Gastrocnemius medialis (tissue), 4 donors: ENCODE results near the gene DYNLRB1. TPM values are rescaled to one million over a fixed set of nuclear protein-coding genes. Genes with fewer than 3 reads are reported as not detected.
A peak's percentile ranks its signal among the peaks of the same experiment; 100 is the strongest.

Experiments used
- ATAC-seq, 2 donors: fragments of 150-250 bp; one replicate each; pipeline ENCODE4 v1.9.1; 2016
- DNase-seq, 2 donors: peaks; one replicate each; pipeline ENCODE4 v3.0.0-alpha.2; 2019
- H3K27ac ChIP-seq, 4 donors: fragments of 200-600 bp; sonication (generic); 1 replicate in 1 of 4; 2 replicates in 3 of 4; pipeline ENCODE4 v1.5.1; 2016 to 2018; ENCODE audit warnings: mild to moderate bottlenecking in 2 of 4, moderate library complexity in 1 of 4
- H3K27me3 ChIP-seq, 3 donors: fragments of 200-600 bp; sonication (generic) in 2 of 3; 1 replicate in 1 of 3; 2 replicates in 2 of 3; pipeline versions ENCODE4 v1.5.1 to v1.6.0; 2016 to 2019; ENCODE audit warnings: mild to moderate bottlenecking in 1 of 3, moderate library complexity in 1 of 3
- H3K36me3 ChIP-seq, 2 donors: fragments of 200-600 bp; sonication (generic) in 1 of 2; one replicate each; pipeline ENCODE4 v1.5.1; 2017 to 2018
- H3K4me1 ChIP-seq, 2 donors: fragments of 200-600 bp; sonication (generic) in 1 of 2; one replicate each; pipeline ENCODE4 v1.5.1; 2016 to 2017; ENCODE audit warnings: mild to moderate bottlenecking in 2 of 2
- H3K4me3 ChIP-seq, 4 donors: fragments of 200-600 bp; sonication (generic) in 3 of 4; 1 replicate in 1 of 4; 2 replicates in 3 of 4; pipeline ENCODE4 v1.5.1; 2016 to 2019; ENCODE audit warnings: mild to moderate bottlenecking in 2 of 4
- H3K9me3 ChIP-seq, 3 donors: fragments of 200-600 bp; sonication (generic) in 2 of 3; 1 replicate in 1 of 3; 2 replicates in 2 of 3; pipeline ENCODE4 v1.5.1; 2016 to 2019
- CTCF ChIP-seq, 5 experiments: fragments of 450-650 bp in 3 of 5; fragments of 200-600 bp in 2 of 5; sonication (generic) in 2 of 5; IDR thresholded peaks in 4 of 5; conservative IDR thresholded peaks in 1 of 5; 1 replicate in 4 of 5; 2 replicates in 1 of 5; pipeline ENCODE4 v1.5.1; 2016 to 2019; ENCODE audit warnings: antibody characterized with exemption in 5 of 5, mild to moderate bottlenecking in 3 of 5, moderate library complexity in 3 of 5
- POLR2A ChIP-seq, 2 donors: fragments of 450-650 bp; IDR thresholded peaks; one replicate each; pipeline ENCODE4 v1.6.1; 2017; ENCODE audit warnings: antibody characterized with exemption in 2 of 2, mild to moderate bottlenecking in 2 of 2, moderate library complexity in 2 of 2
- in situ Hi-C, 4 donors: fragments of 200-750 bp; cut with MboI; loops; one replicate each; pipeline versions ENCODE4 v1.15.0 to v1.8.0; 2017; ENCODE audit warnings: low sequenced_read_pairs in 4 of 4
- intact Hi-C: fragments of 100-400 bp; cut with DNase I; formaldehyde crosslinking; loops from one replicate; pipeline ENCODE4 v1.15.1; 2023; ENCODE audit warnings: low total_unique reads
- total RNA-seq, 4 donors: library from RNA; depleted of rRNA; stranded (reverse); fragments of >200 nt; gene quantifications; one replicate each; pipeline versions ENCODE4 v1.1.0 to v1.2.3, GENCODE V29; 2016

The DYNLRB1 gene
- 100 to 1,000 TPM; 115 to 216 (median 142) TPM for total RNA-seq

GRCh38 chr20:34516247-34517113, at the start of gene DYNLRB1:
Gene DYNLRB1 (plus strand): TSS chr20:34516422. CDS start chr20:34516459, 37 bp downstream.
- Histone ChIP-seq H3K27ac (peak within 1 kb of the TSS; percentile 88 to 96 (median 94)), H3K9me3 (no peaks in the 10 kb centered on the region), H3K4me1 (peaks cover 39 to 41% of the 10 kb centered on the region in 2 donors), H3K36me3 (no peaks in the 10 kb centered on the region), H3K4me3 (peak within 1 kb of the TSS; percentile 71 to 92 (median 78)), H3K27me3 (no peaks in the 10 kb centered on the region)
- in situ Hi-C loops (loop anchor here in 3 of 4 donors (10.0 kb wide), 2 partner anchors 202 to 212 kb away; partner anchors contain the start of gene AHCY (in 1 of the 3)), intact Hi-C loops (loop anchor here (2.0 to 5.0 kb wide), 2 partner anchors 214 to 524 kb away; partner anchors contain the start of genes AHCY and RALY)
- DNase-seq (peak; percentile 94 to 96), ATAC-seq (peak; percentile 97 to 98)
- TF ChIP-seq CTCF (IDR thresholded peaks at IDR 0.05 in 4 of 5, conservative IDR thresholded peaks at IDR 0.05 in 1 of 5), result no peak
- peak; percentile 78 to 85 for TF ChIP-seq POLR2A (IDR thresholded peaks at IDR 0.05)

GRCh38 chr20:34468951-34469350, 47.3 kb upstream of the DYNLRB1 start:
- no peaks in the 10 kb centered on the region for H3K9me3 ChIP-seq
- H3K4me3 ChIP-seq, result no peak overlapping the region
- TF ChIP-seq CTCF (IDR thresholded peaks at IDR 0.05 in 4 of 5, conservative IDR thresholded peaks at IDR 0.05 in 1 of 5), result no peak
- no peak for TF ChIP-seq POLR2A (IDR thresholded peaks at IDR 0.05)
- no peak for ATAC-seq
- peaks cover 13 to 17% of the 10 kb centered on the region in 2 donors for H3K4me1 ChIP-seq
- H3K36me3 ChIP-seq, result peaks cover 0 to 4% of the 10 kb centered on the region in 2 donors
- no peak overlapping the region for H3K27ac ChIP-seq
- in situ Hi-C loops (no loop called here), intact Hi-C loops (no loop called here)
- DNase-seq, result no peak
- no peaks in the 10 kb centered on the region for H3K27me3 ChIP-seq

- no peak for TF ChIP-seq CTCF (IDR thresholded peaks at IDR 0.05 in 4 of 5, conservative IDR thresholded peaks at IDR 0.05 in 1 of 5)
- TF ChIP-seq POLR2A (IDR thresholded peaks at IDR 0.05), result no peak
- in situ Hi-C loops (no loop called here), intact Hi-C loops (no loop called here)
- DNase-seq (no peak), ATAC-seq (peak; percentile 80 to 85)
- no peak overlapping the region for H3K4me3 ChIP-seq
- no peaks in the 10 kb centered on the region for H3K27me3 ChIP-seq
- no peaks in the 10 kb centered on the region for H3K9me3 ChIP-seq
- peaks cover 0 to 4% of the 10 kb centered on the region in 2 donors for H3K36me3 ChIP-seq
- peaks cover 13 to 17% of the 10 kb centered on the region in 2 donors for H3K4me1 ChIP-seq
- H3K27ac ChIP-seq, result peak overlapping the region; percentile 58 to 61 (median 60)
Observed at GRCh38 chr20:34472246-34472925, 43.8 kb upstream of the DYNLRB1 start.

GRCh38 chr20:34473262-34473883, 42.8 kb upstream of the DYNLRB1 start:
- intact Hi-C loops (no loop called here), in situ Hi-C loops (no loop called here)
- DNase-seq (peak in 1 of 2 donors; percentile 31), ATAC-seq (peak in 1 of 2 donors; percentile 30)
- H3K36me3 ChIP-seq, result peaks cover 0 to 11% of the 10 kb centered on the region in 2 donors
- peaks cover 13 to 14% of the 10 kb centered on the region in 2 donors for H3K4me1 ChIP-seq
- H3K9me3 ChIP-seq, result no peaks in the 10 kb centered on the region
- no peaks in the 10 kb centered on the region for H3K27me3 ChIP-seq
- no peak for TF ChIP-seq POLR2A (IDR thresholded peaks at IDR 0.05)
- no peak for TF ChIP-seq CTCF (IDR thresholded peaks at IDR 0.05 in 4 of 5, conservative IDR thresholded peaks at IDR 0.05 in 1 of 5)
- no peak overlapping the region for H3K4me3 ChIP-seq
- H3K27ac ChIP-seq, result peak overlapping the region; percentile 58 to 61 (median 60)
